ACHN (cell line): ENCODE measurements around the gene THSD7B.
A peak's percentile ranks its signal among the peaks of the same experiment; 100 is the strongest.
"Not testable (repeated sequence)": the region's sequence is repeated elsewhere in the genome, so short reads cannot be mapped to it uniquely, and the experiment has no call there.

Experiments used
- DNase-seq: peaks from one replicate; pipeline ENCODE4 v3.0.0-alpha.2; 2015
- in situ Hi-C: cut with HindIII; loops from 2 replicates; pipeline ENCODE4 v1.10.0; 2017; ENCODE audit warnings: low sequenced_read_pairs, low pct_ligation_motif_present, low pct_unique_long_range_greater_than_20kb

Gene THSD7B

DNA sequence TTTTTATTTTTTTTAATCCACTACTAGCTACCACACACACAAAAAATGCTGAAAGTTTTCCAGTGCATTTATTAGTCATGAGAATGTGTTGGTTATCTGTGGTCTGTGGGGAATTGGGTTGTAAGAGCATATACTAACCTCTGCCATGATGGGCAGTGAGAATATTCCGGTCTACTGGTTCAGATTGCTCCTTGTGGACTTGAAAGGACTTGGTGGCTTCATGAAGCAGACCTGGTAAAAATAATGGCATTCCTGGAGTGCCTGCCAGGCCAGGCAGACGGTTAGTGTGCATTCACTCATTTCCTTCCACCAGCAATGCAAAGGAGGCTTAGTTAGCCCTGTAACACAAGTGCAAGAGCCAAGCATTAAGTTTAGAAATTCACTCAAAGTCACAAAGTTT is 150.8 kb downstream of the THSD7B start:
- in situ Hi-C loops: no loop called here
- DNase-seq: peak; percentile 86

DNA sequence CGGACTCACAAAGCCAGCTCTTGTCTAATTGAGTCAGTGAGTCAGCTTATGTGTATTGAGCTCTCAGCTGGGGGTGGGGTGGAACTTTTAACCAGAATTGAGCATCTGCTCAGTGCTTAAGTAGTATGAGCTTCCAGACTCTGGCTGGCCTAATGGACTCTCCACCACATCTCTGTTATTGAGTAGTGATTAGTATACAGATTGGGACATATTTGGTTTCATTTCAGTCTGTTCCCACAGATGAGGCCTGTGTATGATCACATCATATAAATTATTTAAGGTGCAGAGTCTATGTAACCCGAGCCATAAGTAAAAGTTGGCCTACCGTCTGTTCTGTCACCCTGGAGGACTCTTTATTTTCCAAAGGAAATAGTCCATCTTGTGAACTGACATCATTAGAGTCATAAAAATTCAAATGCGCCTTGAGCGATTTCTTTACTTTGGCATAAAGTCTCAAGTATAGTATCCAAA is 152.1 kb downstream of the THSD7B start:
- in situ Hi-C loops: no loop called here
- no peak for DNase-seq

DNA sequence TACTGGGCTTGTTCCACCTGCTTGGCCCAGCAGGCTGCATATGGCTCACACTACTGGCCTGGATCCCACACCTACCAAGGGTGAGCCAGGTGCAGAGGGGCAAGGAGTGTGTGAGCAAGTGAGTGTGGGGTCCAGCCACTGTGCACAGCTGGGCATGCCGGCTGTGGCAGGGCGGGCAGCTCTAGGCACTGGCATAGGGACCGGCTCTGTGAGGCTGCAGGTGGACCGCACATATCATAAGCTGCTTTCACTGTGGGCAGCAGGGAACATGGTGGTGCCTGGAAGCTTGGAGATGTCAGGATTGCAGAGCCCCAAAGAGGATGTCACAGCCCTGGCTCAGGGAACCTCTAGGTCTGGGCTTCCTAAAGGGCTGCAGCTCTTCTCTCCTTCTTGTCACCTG is 154.3 kb downstream of the THSD7B start:
- no peak for DNase-seq
- in situ Hi-C loops: no loop called here

DNA sequence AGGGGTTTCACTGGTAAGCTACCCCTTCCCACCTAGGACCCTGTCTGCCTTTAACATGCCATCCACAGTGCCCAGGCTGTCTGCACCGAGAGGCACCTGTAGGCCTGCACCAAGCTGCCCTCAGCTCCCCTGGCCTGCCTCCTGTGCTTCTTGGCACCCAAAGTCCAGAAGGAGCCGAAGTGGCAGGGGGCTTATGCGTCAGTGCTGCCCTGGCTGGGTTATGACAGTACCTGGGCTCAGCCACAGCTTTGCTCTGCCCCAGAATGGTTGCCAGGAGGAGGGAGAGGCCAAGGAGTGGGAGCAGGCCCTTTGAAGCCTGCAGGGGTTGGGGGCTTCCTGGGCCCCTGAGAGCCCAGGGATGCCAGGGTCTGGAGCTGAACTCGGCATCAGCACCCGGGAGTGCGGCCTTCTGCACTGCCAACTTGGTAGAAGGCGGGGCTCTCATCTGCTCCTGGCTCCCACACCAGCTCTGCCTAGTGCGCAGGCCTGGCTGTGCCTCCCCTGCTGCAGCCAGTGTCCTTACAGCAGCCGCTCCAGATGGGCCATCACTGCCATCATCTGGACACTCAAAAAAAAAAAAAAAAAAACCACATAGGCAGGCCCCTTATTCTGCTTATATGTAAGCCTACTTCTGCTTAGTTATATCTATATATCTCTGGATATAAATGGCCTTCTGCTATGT is 155.4 kb downstream of the THSD7B start:
- no peak for DNase-seq
- in situ Hi-C loops: no loop called here

DNA sequence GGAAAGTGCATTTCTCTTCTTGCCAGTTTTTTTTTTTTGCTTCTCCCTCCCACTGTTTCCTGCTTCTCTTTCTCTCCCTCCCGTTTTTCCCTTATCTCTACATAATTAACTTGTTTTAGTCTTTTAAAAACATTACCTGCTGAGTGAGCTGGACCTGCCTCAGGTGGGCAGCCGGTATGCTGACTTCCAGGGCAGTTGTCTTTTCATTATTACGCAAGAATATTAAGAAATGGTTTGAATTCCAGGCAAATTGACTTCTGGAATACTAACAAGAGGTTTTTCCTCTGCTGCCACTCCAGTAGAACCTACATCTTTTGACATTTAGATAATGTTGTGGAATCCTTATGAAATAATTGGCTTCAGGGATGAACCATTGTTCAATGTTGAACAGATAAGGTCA is 161.8 kb downstream of the THSD7B start:
- in situ Hi-C loops: no loop called here
- no peak for DNase-seq

DNA sequence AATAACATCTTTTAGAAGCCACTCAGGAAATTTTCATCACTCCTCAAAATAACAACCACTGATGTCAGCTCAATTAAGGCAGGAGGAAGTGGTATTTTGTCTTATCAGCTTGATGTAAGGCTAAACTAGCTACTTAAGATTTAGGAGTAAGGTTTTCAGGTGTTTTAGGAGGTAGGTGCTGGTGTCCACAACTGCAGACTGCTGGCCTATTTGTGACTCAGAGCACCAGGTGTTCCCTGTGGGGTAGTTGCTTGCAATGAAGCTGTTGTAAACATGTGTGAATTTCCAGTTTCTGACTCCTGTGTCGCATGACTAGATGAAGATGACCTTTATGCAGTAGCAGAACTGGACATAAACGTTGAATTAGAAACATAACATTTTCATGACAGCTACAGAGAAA is 164.2 kb downstream of the THSD7B start:
- DNase-seq: no peak
- in situ Hi-C loops: no loop called here

DNA sequence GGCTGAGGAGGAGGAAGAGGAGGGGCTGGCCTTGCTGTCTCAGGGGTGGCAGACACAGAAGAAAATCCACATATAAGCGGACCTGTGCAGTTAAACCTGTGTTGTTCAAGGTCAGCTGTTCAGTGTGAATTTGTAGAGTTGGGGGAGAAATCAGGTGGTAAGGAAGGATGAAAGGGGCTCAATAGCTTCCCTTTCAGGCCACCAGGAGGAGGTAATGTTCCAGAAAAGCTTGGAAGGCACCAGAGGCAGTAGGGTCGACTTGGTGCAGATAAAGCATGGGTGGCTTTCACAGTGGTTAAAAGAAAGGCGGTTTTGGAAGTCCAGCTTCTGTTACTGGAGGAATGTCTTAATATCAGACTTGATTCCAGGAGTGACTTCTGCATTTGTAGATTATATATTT is 167.4 kb downstream of the THSD7B start:
- in situ Hi-C loops: no loop called here
- DNase-seq: peak; percentile 51

DNA sequence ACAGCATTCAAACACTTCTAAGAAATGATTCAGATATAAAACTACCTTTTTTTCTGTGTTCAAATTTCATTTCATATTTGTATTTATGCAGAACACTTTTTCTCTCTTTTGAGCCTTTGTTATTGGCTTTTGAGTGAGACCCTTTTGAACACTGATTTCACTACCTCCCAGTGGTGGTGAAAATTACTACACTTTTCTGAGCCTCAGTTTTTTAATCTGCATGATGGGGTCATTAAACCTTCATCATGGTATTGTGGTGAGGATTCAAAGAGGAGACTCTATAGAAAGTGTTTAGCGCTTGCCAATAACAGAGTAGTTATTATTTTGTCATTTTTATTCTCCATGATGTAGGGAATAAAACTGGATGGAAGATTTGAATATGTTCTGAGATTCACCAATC is 169.8 kb downstream of the THSD7B start:
- in situ Hi-C loops: no loop called here
- DNase-seq: no peak

DNA sequence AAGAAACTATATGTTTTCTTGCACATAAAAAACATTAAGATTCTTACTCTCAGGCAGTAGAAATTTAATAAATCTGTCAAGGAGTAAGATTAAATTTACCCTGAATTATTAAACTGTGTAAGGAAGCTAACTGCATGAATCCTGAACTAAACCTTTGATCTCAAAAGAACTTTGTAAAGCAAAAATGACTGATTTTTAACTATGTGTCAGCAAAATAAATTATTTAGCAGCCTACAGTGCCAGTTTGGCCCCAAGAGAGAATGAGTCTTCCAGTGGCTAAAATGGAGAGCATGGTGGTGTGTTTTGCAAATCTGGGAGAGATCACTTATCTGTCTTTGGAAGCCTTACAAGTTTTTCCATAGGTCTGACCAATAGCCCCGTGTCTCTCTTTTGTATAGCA is 190.7 kb downstream of the THSD7B start:
- DNase-seq: no peak

DNA sequence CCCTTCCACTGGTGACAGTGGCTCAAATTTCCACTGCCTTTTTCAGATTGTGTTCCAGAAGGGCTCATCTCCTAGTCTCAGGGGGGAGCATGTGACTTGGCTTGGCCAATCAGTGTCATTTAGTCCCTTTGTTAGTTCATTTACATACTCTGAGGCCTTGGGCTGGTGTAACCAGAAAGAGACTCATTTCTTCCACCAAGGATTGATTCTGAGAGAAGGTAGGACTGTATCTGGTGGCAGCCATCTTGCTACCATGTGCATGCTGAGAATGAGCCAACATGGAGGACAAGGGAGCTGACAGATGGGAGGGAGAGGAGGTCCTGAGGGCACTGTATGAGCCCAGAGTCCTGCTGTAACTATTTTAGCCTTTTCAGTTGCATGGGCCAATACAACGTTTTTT is 191.7 kb downstream of the THSD7B start:
- no peak for DNase-seq

More for the DNA sequence above, 190.7 kb downstream of the THSD7B start:
- in situ Hi-C loops: no loop called here

DNA sequence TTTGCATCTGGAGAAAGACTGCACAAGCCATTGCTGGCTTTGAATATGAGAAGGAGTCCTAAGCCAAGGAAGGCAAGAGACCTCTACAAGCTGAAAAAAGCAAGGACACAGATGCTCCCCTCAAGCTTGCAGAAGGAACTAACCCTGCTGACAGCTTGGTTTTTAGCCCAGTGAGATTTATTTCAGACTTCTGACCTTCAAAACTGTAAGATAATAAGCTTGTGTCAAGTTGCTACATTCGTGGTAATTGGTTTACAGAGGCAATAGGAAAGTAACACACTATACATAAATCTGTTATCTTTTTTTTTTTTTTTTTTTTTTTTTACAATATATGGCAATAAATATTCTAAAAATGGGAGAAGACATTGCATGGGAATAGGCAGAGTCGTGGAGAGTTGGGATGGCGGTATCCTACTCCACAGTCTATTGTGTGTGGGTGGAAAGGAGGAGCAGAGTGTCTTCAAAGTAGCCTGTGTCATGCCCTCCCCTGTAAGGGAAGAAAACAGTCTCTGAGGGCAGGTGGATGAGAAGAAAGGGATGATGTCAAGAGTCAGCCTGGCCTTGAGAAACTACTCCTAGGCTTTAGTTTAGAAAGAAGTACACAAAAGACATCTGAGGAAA is 196.9 kb downstream of the THSD7B start:
- DNase-seq: no peak
- in situ Hi-C loops: no loop called here

More for the DNA sequence above, 191.7 kb downstream of the THSD7B start:
- in situ Hi-C loops: no loop called here

DNA sequence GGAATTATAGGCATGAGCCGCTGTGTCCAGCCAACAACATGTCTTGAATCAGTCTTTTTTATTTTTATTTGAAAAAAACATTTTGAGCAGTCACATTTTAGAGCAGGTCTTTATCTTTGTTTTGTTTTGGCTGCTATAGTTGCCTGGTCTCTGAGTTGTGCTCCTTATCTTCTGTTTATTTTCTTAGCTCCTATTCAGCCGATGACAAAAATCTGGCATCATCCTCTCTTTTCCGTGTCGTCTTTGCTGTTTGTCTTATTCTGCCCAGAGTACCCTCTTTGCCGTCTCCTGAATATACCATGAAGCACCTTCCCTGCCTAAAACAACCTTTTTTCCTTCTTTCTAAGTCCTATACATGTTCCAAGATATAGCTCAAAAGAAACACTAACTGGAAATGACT is 201.1 kb downstream of the THSD7B start:
- in situ Hi-C loops: no loop called here
- DNase-seq: no peak

DNA sequence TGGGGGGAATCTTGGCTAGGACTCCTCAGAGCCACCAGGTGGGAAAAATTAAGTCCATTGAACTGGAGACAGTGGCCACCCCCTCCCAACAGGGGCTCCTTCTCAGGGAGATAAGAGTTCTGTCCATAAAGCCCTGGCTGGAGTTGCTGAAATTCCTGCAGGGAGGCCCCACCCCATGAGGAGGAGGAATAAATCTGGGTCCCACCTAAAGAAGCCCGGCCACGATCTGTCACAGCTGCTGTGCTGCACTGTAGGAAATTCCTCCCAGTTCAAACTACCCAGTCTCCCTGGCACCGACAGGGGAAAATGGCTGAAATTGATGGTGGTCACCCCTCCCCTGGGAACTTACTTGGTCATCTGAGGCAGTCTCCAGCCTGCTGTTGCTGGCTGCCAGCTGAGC is 215.0 kb downstream of the THSD7B start:
- no peak for DNase-seq
- in situ Hi-C loops: no loop called here

DNA sequence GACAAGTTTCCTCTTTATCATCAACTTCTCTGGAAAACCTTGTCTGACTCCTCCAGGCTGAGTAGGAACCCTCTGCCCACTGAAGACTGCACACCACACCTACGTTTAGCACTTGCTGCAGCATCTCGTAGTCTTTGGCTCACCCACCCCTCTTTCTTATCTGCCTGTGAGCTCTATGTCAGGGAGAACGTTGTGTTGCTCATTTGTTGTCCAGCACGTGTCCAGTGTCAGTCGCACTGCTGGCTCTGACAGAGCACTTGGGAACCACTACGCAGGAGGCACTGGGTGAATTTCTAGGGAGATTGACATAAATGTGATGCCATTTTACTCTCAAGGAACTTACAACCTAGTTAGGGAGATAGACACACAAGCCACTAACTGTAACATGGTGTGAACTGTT is 216.3 kb downstream of the THSD7B start:
- in situ Hi-C loops: not testable (repeated sequence)

DNA sequence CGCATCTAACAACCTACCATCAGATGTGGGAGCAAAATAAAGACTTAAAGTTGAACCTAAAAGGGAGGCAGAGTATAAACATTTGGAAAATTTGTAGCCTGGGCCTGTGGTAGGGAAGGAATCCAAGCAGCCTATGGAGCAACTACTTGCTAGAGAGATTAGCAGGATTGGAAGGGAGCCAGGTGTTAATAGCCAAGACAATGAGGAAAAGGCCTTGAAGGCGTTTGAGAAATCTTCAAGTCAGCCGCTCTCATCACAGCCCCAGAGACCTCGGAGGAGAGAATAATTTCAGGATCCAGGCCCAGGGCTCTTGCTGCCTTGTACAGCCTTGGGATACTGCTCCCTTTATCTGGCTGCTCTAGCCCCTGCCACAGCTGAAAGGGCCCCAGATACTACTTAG is 219.7 kb downstream of the THSD7B start:
- DNase-seq: no peak

More for the DNA sequence above, 216.3 kb downstream of the THSD7B start:
- not testable (repeated sequence) for DNase-seq

DNA sequence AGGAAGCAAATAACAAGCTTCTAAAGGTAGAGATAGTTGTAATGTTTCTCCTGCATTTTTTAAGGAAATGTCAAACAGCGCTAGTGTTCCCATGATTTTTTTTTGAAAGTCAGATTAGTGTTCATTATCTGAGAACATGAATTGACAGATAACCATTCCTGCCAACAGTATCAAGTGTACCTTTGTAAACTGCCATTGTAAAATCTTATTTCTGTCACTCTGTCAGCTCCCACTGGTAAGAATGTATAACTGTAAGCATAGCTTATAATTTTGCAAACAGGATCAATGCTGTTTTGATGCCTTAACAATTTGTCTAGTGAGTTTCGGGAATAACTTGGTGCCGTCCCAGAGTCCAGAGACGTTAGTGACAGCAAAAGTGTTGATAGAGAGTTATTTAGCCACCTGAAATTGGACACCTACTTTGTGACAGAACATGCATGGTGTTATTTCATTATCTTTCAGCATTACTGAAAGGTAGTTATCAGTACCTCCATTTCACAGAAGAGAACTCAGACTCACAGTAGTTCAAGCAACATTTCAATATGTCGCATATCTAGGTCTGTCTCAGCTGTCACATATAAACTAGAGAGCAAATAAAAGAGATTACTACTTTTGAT is 221.4 kb downstream of the THSD7B start:
- in situ Hi-C loops: no loop called here
- no peak for DNase-seq

More for the DNA sequence above, 219.7 kb downstream of the THSD7B start:
- in situ Hi-C loops: no loop called here

DNA sequence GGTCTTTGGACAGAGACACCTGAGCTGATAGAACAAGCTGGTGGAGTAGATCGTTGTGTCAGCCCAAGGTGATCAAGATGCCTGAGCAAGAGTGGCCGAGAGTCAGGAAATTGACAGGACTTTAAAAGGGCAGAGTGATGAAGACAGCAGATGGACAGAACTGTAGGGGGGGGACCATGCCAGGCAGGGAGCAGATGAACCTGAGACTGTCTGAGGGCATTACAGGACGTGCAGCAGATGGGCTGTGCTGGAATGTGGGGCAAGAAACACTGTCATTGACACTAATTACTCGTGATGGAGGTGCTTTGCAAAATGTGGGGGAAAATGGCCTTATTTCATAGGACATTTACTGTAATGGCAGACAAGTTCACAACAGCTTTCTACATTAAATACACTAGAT is 225.0 kb downstream of the THSD7B start:
- in situ Hi-C loops: no loop called here
- no peak for DNase-seq

DNA sequence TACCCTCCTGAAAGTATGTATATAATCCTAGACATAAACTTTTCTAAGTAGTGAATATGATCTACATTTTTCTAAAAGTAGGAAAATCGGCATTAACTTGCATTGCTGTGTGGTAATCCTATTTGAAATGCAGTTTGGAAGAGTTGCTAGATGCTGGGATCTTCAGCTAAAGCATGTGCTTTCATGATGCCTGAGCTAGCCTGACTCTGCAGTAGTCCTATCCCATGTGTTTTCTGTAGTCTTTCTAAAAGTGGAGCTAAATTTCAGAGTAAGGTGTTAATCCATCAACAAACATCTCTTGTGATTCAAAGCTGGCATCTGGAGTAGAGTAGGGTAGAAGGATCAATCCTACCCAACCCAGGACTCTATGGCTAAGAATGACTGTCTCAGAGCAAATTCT is 229.4 kb downstream of the THSD7B start:
- no peak for DNase-seq
- in situ Hi-C loops: no loop called here

DNA sequence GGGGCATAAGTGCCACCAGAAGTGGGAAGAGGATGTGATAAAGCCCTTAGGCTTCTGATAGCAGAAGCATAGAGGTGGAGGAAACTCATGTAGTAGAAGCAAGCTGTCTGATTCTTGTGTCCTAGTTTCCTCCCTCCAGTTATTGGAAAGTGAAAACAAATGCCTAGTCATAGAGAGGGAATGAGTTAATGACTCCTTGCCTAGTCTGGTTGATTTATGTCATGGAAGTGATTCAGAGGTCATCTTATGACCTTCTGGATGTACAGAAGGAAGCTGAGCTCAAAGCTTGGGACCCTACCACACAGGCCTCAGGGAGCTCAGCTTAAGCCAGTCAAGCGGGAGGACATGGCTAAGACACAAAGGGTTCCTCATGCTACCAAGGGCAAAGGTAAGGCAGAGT is 232.2 kb downstream of the THSD7B start:
- in situ Hi-C loops: no loop called here
- DNase-seq: no peak

DNA sequence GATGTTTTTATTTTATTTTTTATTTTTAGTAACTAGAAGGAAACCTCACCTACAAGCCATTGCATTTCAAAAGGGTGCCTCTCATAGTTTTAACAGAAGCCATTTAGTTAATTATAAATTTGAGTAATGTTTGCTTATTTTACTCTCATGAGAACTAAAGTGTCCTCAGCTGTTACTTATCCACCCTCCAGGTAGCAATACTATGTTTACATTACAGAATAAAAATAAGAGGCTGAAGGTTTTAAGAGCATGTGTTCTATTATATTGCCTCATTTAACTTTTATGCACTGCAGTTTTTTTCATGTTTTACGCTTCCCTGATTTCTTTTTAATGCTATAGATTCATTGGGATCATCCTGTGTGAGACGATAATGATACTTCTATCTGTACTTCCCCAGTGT is 235.5 kb downstream of the THSD7B start:
- in situ Hi-C loops: no loop called here
- DNase-seq: no peak
